Measurements from ENCODE around the gene ZNF134. TPM values are rescaled to one million over a fixed set of nuclear protein-coding genes. Genes with fewer than 3 reads are reported as not detected.

Gene ZNF134
- total RNA-seq, 1 donor from 2014 or later = 40.8 TPM

DNA sequence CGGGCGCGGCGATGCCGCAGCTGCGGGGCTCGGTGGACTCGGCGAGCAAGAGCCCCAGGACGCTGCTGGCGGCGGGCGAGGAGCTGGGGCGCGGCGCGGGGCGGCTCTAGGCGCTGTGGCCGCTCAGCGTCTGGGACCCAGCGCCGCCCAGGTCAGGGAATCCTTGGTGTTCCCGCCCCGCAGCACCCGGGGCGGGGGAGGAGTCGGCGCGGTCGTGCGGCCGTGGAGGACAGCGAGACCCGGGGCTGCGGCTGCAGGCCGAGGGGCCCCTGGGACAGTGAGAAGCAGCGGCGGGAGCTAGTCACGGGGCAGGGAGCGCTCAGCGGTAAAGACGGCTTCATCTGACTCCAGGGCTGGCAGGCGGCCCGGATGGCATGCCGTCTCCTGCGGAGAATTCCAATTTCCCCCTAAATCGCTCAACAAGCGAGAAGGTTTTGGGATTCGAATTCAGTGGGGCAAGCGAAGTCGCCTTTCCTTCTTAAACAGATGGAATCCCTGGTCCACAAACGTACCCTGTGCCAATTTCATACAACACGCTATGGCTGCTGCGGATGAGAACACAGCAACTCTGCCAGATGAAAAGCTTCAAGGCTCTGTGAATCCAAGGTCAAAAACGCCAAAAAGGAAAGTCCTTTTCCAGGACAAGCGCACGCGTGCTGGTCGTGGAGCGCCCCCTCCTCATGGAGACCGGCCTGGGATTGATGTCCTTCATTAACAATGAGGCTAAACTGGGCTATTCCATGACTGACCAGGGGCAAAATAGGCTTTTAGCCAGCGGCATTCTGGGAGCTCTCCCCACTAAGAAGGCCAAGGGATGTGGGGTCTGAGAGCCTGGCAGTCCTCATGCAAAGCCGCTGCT lies 50.5 kb downstream of the ZNF134 start:
- H3K27ac Mint-ChIP-seq = peak overlapping the region; percentile 37
- H3K9me3 Mint-ChIP-seq = peaks cover 7% of the 10 kb centered on the region
- H3F3A ChIP-seq (ENCODE audit: low read depth) = peaks cover 19% of the 10 kb centered on the region
- H2AFZ ChIP-seq (replicated peaks) = peak overlapping the region; percentile 96
- H3K9ac ChIP-seq = no peak overlapping the region
- no peaks in the 10 kb centered on the region for H3K79me2 ChIP-seq (ENCODE audit: low read depth)
- no peaks in the 10 kb centered on the region for H3K9me3 ChIP-seq (ENCODE audit: low read depth)
- H3K4me3 Mint-ChIP-seq = peak overlapping the region; percentile 89
- TF ChIP-seq EZH2phosphoT487 (IDR thresholded peaks at IDR 0.05) = no peak
- TF ChIP-seq EZH2 (IDR thresholded peaks at IDR 0.05) = no peak
- TF ChIP-seq, protein P1, sequence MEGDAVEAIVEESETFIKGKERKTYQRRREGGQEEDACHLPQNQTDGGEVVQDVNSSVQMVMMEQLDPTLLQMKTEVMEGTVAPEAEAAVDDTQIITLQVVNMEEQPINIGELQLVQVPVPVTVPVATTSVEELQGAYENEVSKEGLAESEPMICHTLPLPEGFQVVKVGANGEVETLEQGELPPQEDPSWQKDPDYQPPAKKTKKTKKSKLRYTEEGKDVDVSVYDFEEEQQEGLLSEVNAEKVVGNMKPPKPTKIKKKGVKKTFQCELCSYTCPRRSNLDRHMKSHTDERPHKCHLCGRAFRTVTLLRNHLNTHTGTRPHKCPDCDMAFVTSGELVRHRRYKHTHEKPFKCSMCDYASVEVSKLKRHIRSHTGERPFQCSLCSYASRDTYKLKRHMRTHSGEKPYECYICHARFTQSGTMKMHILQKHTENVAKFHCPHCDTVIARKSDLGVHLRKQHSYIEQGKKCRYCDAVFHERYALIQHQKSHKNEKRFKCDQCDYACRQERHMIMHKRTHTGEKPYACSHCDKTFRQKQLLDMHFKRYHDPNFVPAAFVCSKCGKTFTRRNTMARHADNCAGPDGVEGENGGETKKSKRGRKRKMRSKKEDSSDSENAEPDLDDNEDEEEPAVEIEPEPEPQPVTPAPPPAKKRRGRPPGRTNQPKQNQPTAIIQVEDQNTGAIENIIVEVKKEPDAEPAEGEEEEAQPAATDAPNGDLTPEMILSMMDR (IDR thresholded peaks at IDR 0.05) = no peak
- H3K36me3 Mint-ChIP-seq = no peaks in the 10 kb centered on the region
- DNase-seq (ENCODE audit: low spot score) = peak; percentile 83
- no peak overlapping the region for H3K27ac ChIP-seq
- no peaks in the 10 kb centered on the region for H4K20me1 ChIP-seq (ENCODE audit: low read depth)
- peak overlapping the region; percentile 88 for H3K4me2 ChIP-seq
- peaks cover 5% of the 10 kb centered on the region for H3K27me3 Mint-ChIP-seq (ENCODE audit: insufficient read depth, low read depth)
- H3K36me3 ChIP-seq = no peaks in the 10 kb centered on the region
- peaks cover 68% of the 10 kb centered on the region for H3K27me3 ChIP-seq
- peak overlapping the region; percentile 54 for H3K4me3 ChIP-seq
- H3K4me1 Mint-ChIP-seq = peaks cover 7% of the 10 kb centered on the region
- peaks cover 7% of the 10 kb centered on the region for H3K4me1 ChIP-seq

DNA sequence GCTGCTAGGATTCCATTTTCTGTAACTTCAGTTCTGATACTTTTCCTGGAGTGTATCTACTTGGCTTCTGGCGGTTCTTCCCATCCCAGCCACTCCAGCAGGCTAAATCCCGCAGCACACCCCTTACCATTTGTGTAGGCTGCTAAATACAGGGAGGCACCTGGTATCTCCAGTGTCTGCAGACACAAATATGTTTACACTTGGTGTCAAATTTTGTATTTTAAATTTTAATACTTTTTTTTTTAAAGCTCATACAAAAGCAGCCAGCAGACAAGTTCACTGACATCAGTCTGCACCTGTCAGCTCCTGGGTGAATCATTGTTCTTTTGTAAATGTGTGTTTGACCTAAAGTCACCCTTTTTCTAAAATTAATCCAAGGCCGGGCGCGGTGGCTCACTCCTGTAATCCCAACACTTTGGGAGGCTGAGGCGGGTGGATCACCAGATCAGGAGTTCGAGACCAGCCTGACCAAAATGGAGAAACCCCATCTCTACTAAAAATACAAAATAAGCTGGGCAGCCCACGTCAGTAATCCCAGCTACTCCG lies 51.3 kb downstream of the ZNF134 start:
- Mint-ChIP-seq H3K4me1 (peaks cover 7% of the 10 kb centered on the region), H3K36me3 (no peaks in the 10 kb centered on the region), H3K27me3 (ENCODE audit: insufficient read depth, low read depth) (peaks cover 5% of the 10 kb centered on the region), H3K4me3 (peak overlapping the region; percentile 89), H3K27ac (peak overlapping the region; percentile 37), H3K9me3 (peaks cover 7% of the 10 kb centered on the region)
- H3F3A ChIP-seq (ENCODE audit: low read depth) = peaks cover 19% of the 10 kb centered on the region
- no peaks in the 10 kb centered on the region for H3K9me3 ChIP-seq (ENCODE audit: low read depth)
- H3K4me1 ChIP-seq = peaks cover 7% of the 10 kb centered on the region
- H3K4me2 ChIP-seq = peak overlapping the region; percentile 88
- H2AFZ ChIP-seq (replicated peaks) = peak overlapping the region; percentile 96
- no peak overlapping the region for H3K9ac ChIP-seq
- H4K20me1 ChIP-seq (ENCODE audit: low read depth) = no peaks in the 10 kb centered on the region
- H3K27me3 ChIP-seq = peaks cover 59% of the 10 kb centered on the region
- H3K4me3 ChIP-seq = peak overlapping the region; percentile 54
- H3K27ac ChIP-seq = no peak overlapping the region
- DNase-seq (ENCODE audit: low spot score) = no peak
- TF ChIP-seq EZH2phosphoT487 (IDR thresholded peaks at IDR 0.05) = no peak
- TF ChIP-seq, protein P1 (IDR thresholded peaks at IDR 0.05) = no peak
- no peak for TF ChIP-seq EZH2 (IDR thresholded peaks at IDR 0.05)
- no peaks in the 10 kb centered on the region for H3K36me3 ChIP-seq
- H3K79me2 ChIP-seq (ENCODE audit: low read depth) = no peaks in the 10 kb centered on the region

DNA sequence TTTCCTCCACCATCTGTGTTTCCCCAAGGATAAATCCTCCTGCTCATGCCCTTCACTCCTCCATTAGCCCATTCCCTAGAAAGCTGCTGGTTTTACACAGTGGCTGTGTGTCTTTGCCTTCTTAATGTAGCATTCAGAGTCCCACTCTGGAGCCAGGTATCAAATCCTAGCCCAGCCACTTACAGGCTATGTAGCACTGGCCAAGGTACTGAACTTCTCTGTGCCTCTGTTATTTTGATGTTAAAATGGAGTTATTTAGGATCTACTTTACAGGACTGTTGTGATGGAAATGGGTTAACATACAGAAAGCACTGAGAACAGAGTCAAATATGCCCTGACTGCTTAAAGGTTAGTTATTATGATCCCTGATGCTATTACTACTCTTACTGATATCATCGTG lies 53.2 kb downstream of the ZNF134 start:
- H2AFZ ChIP-seq (replicated peaks) = no peak overlapping the region
- no peaks in the 10 kb centered on the region for H3K36me3 Mint-ChIP-seq
- no peak overlapping the region for H3K4me2 ChIP-seq
- DNase-seq (ENCODE audit: low spot score) = no peak
- H3K4me1 ChIP-seq = peaks cover 7% of the 10 kb centered on the region
- no peak overlapping the region for H3K4me3 ChIP-seq
- H3K79me2 ChIP-seq (ENCODE audit: low read depth) = no peaks in the 10 kb centered on the region
- H3K9ac ChIP-seq = no peak overlapping the region
- no peak overlapping the region for H3K4me3 Mint-ChIP-seq
- H3K9me3 Mint-ChIP-seq = peaks cover 10% of the 10 kb centered on the region
- no peaks in the 10 kb centered on the region for H3K9me3 ChIP-seq (ENCODE audit: low read depth)
- no peaks in the 10 kb centered on the region for H4K20me1 ChIP-seq (ENCODE audit: low read depth)
- H3K4me1 Mint-ChIP-seq = peaks cover 7% of the 10 kb centered on the region
- peaks cover 5% of the 10 kb centered on the region for H3K27me3 Mint-ChIP-seq (ENCODE audit: insufficient read depth, low read depth)
- H3K27me3 ChIP-seq = peaks cover 57% of the 10 kb centered on the region
- no peaks in the 10 kb centered on the region for H3K36me3 ChIP-seq
- H3K27ac ChIP-seq = no peak overlapping the region
- H3K27ac Mint-ChIP-seq = no peak overlapping the region
- TF ChIP-seq EZH2phosphoT487 (IDR thresholded peaks at IDR 0.05) = no peak
- TF ChIP-seq, protein P1 (IDR thresholded peaks at IDR 0.05) = no peak
- TF ChIP-seq EZH2 (IDR thresholded peaks at IDR 0.05) = no peak
- peaks cover 19% of the 10 kb centered on the region for H3F3A ChIP-seq (ENCODE audit: low read depth)
